WI38 (cell line): Measurements from ENCODE around the gene SVEP1.

Experiments
- H3K4me3 ChIP-seq: 2 replicates; pipeline ENCODE4 v1.5.1; 2011; ENCODE audit warnings: low read depth, mild to moderate bottlenecking, control low read depth, low read length
- TF ChIP-seq, protein P1 (sequence below): IDR thresholded peaks from 2 replicates; pipeline ENCODE4 v1.5.1; 2012; ENCODE audit warnings: low read depth, mild to moderate bottlenecking, control low read depth, low read length

Gene SVEP1

DNA sequence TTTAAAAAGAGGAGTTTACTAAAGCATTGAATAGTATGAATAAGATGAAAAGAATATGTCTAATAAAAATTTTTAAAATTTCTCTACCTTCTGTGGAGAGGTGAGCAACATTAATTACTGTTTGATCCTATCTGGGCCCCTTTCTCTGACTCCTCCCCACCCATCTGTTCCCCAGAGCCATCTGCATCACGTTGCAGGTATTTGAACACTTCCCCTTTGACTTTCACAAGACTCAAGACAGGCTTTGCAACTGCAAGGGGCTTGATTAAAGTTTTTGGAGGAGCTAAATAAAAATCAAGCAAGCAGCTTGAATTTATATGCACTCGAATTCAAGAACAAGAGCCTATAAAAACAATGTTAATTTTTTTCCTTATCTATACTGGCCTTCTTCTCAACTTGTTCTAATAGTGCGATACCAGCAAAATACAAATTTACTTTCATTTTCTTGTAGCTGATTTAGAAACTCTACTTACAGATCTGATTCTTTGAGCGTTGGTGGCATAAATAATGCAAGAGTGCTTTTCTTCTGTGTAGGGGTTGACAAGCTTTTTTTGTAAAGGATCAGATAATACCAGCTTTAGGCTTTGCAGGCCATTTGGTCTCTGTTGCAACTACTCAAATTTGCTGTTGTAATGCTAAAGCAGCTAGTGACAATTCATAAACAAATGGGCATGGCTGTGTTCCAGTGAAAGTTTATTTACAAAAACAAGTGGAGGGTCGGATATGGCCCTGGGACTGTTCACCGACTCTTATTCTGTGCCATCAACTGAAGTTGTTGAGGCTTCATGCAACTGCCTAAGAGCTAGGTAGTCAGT lies 263.1 kb downstream of the SVEP1 start:
- H3K4me3 ChIP-seq: no peak overlapping the region
- TF ChIP-seq, protein P1, sequence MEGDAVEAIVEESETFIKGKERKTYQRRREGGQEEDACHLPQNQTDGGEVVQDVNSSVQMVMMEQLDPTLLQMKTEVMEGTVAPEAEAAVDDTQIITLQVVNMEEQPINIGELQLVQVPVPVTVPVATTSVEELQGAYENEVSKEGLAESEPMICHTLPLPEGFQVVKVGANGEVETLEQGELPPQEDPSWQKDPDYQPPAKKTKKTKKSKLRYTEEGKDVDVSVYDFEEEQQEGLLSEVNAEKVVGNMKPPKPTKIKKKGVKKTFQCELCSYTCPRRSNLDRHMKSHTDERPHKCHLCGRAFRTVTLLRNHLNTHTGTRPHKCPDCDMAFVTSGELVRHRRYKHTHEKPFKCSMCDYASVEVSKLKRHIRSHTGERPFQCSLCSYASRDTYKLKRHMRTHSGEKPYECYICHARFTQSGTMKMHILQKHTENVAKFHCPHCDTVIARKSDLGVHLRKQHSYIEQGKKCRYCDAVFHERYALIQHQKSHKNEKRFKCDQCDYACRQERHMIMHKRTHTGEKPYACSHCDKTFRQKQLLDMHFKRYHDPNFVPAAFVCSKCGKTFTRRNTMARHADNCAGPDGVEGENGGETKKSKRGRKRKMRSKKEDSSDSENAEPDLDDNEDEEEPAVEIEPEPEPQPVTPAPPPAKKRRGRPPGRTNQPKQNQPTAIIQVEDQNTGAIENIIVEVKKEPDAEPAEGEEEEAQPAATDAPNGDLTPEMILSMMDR: no peak
